Measurements from ENCODE around the gene RPL39L.
"Not testable (repeated sequence)": the region's sequence is repeated elsewhere in the genome, so short reads cannot be mapped to it uniquely, and the experiment has no call there.

RPL39L gene

GRCh38 chr3:187183210-187183862, 44.0 kb upstream of the RPL39L start:
- DNase-seq (ENCODE audit: low spot score): no peak
- no peak for TF ChIP-seq CTCF (IDR thresholded peaks at IDR 0.05; ENCODE audit: borderline replicate concordance, control extremely low read depth, extremely low read depth, insufficient read depth, missing control alignments)
- in situ Hi-C loops (cut with MboI; ENCODE audit: low sequenced_read_pairs, unreplicated experiment): no loop called here

- DNase-seq (ENCODE audit: low spot score): no peak
- in situ Hi-C loops (cut with MboI; ENCODE audit: low sequenced_read_pairs, unreplicated experiment): no loop called here
- no peak for TF ChIP-seq CTCF (IDR thresholded peaks at IDR 0.05; ENCODE audit: borderline replicate concordance, control extremely low read depth, extremely low read depth, insufficient read depth, missing control alignments)
These were observed 42.3 kb upstream of the RPL39L start for GRCh38 chr3:187181454-187182170.

- no peak for DNase-seq (ENCODE audit: low spot score)
- in situ Hi-C loops (cut with MboI; ENCODE audit: low sequenced_read_pairs, unreplicated experiment): no loop called here
- TF ChIP-seq CTCF (IDR thresholded peaks at IDR 0.05; ENCODE audit: borderline replicate concordance, control extremely low read depth, extremely low read depth, insufficient read depth, missing control alignments): no peak
These were observed 33.6 kb upstream of the RPL39L start for GRCh38 chr3:187172929-187173328.

- in situ Hi-C loops (cut with MboI; ENCODE audit: low sequenced_read_pairs, unreplicated experiment): not testable (repeated sequence)
These were observed 31.6 kb upstream of the RPL39L start for GRCh38 chr3:187170911-187171310.

GRCh38 chr3:187169231-187169960, 30.1 kb upstream of the RPL39L start:
- no peak for DNase-seq (ENCODE audit: low spot score)
- in situ Hi-C loops (cut with MboI; ENCODE audit: low sequenced_read_pairs, unreplicated experiment): loop anchor here (10.0 kb wide), 1 partner anchor 325 kb away; the partner anchor contains the start of gene ADIPOQ

More at GRCh38 chr3:187170911-187171310, 31.6 kb upstream of the RPL39L start:
- DNase-seq (ENCODE audit: low spot score): not testable (repeated sequence)

GRCh38 chr3:187167777-187168176, 28.5 kb upstream of the RPL39L start:
- in situ Hi-C loops (cut with MboI; ENCODE audit: low sequenced_read_pairs, unreplicated experiment): loop anchor here (10.0 kb wide), 1 partner anchor 323 kb away; the partner anchor contains the start of gene ADIPOQ
- DNase-seq (ENCODE audit: low spot score): no peak
- TF ChIP-seq CTCF (IDR thresholded peaks at IDR 0.05; ENCODE audit: borderline replicate concordance, control extremely low read depth, extremely low read depth, insufficient read depth, missing control alignments): no peak

More at GRCh38 chr3:187169231-187169960, 30.1 kb upstream of the RPL39L start:
- TF ChIP-seq CTCF (IDR thresholded peaks at IDR 0.05; ENCODE audit: borderline replicate concordance, control extremely low read depth, extremely low read depth, insufficient read depth, missing control alignments): no peak
